Activated CD8-positive, alpha-beta memory T cell treated with anti-CD3 and anti-CD28 coated beads for 48 hours (primary cell): ENCODE data around the gene SHISA9.

Experiments
- DNase-seq, 3 experiments: peaks; one replicate each; pipeline ENCODE4 v3.0.0-alpha.2; 2020; ENCODE audit warnings: low read depth in 2 of 3, low spot score in 2 of 3

Gene SHISA9

DNA sequence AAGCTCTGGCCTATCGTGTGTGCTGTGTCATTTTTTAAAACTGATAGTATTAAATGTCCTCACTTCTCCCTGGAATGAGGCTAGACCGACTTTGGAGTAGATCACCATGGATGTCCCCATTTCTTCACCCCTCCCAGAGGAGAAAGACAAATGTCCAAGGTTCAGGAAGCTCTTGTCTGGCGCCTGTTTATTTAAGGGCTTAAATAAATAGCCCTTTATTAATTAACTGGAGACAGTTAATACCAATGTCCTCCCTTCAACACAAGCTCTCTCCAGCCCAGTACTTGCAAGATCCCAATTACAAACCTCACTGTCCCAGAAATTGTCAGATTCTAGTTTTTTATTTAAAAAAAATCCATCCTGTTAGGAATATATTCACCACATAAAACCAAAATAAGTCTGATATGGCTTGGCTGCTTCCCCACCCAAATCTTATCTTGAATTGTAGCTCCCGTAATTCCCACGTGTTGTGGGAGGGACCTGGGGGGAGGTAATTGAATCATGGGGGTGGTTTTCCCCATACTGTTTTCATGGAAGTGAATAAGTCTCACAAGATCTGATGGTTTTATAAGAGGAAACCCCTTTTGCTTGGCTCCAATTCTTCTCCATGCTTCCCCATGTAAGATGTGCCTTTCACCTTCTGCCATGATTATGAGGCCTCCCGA, 344.4 kb downstream of the SHISA9 start:
- DNase-seq, result no peak

DNA sequence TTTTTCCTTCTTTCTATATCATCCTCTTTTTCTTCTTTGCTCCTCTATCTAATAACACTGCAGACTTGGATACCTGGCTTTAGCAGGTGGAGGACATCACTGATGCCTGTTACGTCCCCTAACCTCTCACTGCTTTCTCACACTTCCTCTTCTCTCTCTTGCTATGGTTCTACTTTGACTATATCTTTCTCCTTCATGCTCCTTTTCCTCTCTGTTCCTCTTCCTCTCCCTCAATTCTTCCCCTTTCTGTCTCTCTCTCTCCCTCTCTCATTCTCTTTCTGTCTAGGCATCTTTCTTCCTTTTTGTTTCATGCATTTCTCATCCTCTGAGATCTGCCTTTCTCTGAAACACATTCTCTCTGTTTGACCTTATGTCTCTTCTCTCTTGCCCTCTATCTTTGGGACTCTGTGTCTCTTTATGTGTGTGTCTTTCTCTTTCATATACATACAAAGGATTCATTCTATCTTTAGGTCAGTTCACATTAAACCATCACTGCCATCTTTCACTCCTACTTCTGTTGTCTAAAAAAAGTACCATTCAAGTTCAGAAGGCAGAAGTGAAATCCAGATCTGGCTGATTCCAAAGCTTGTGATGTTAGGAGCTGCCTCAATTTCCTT, 353.7 kb downstream of the SHISA9 start:
- no peak for DNase-seq

DNA sequence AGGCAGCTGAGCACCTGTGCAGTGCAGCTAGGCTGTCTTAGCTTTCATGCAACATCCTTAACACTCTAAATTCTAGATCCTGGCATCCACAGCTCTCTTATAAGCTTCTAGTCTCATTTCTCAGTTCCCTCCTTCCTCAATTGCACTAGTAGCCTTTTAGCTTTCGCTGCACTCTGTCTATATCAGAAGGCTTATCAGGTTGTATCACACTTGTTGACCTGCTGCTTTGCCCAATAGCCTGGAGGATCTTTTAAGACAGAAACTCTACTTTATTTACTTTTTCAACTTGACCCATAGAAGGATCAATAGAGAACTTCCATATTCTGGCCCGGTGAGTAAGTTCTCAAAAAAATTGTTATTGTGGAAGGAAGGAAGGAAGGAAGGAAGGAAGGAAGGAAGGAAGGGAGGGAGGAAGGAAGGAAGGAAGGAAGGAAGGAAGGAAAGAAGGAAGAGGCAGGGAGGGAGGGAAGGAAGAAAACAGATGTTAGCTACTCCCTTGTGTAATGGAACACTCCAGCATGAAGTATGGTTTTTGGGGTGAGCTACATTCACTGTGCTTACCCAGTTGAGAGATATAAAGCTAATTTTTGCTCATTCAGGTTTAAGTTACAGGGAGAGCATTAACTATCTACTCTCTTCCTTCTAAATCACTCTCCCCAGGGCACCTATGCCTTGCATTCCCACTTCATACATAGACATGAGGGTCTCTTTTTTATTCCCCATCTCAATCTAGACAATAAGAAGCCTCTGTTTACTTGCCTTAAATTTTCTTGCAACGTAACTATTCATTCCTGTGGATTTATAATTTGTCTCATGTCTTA, 361.1 kb downstream of the SHISA9 start:
- DNase-seq, result no peak

DNA sequence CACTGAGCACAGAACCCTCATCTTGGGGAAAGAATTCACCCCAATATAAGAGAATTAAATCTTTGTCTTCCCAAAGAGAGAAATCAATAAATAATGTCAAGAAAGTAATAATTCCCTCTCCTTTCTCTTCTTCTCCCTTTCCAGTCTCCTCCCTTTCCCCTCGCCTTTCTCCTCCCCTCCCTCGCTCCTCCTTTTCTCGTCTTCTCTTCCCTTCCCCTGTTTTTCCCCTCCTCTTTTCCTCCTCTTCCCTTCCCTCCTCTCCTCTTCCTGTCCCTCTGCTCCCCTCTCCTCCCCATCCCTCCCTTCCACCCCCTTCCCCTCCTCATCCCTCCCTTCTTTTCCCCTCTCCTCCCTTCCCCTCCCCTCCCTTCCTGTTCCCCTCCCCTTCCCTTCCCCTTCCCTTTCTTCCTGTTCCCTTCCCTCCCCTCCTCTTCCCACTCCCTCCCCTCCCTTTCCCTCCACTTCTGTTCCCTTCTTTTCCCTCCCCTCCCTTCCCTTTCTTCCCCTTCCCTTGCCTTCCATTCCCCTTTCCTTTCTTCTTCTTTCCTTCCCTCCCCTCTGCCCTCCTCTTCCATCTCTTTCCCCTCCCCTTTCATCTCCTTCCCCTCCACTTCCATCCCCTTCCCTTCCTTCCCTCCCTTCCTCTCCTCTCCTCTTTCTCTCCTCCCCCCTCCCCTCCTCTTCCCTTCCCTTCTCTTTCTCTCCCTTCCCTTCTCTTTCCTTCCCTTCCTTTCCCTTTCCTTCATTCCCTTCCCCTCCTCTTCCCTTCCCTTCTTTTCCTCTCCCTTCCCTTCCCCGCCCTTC, 363.6 kb downstream of the SHISA9 start:
- DNase-seq, result no peak

DNA sequence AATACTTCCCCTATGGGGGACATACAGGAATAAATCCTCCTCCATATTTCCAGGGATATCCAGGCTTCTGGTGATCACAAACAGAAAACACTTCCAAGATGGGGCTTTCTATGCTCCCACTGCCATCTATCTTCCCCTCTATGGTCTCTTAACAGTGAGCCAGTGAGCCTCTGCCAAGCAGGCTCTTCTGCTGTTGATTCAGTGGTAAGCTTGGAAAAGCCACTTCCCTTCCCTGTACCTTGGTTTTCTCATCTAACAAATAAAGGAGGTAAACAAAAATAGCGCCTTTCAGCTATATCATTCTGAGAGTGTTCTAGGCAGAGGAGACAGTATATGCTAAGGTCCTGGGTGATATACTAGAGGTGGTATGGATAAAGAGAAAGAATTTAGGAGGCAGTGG, 368.0 kb downstream of the SHISA9 start:
- DNase-seq, result no peak

DNA sequence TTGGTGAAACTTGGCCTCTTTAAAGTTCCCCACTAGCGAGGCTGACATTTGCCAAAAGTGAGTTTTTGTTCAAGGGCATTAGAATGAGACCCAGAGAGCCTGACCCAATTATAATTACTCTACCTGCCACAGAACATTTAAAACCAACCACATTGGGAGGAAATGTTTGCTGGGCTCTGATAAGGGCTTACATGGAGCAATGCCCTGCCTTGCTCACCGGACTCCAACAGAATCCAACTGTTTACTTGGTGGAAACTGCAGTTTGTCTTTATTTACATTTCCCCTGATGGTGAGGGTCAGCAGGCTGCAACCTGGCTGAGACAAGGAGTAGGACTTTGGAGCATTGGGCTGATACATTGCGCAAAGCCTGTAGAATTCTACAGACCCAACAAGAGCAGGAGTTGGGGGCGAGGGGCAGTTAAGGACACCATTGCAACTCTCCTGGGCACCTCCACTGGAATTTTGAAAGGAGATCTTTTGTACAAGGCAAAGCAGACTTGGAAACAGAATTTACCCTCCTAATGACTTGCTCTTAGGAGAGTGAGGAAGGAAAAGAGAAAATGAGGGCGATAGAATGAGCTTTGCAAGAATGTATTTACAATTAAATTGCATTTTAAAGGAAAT, 368.6 kb downstream of the SHISA9 start:
- no peak for DNase-seq

DNA sequence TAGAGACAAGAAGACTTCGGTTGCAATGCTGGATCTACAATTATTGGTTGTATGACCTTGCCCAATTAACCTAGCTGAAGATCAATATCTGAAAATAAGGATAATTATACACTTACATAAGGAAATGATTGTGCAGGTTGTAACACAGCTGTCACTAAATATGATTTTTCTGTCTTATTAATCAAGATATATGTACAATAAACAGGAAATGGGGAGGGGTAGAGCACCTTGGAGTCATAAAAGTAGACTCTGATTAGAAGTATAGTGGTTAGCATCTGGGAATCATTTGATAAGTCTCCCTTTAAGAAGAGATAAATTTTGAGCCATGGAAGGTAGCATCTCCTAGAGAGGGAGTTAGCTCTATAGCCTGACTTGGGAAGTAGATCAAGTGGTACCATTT, 369.2 kb downstream of the SHISA9 start:
- no peak for DNase-seq

DNA sequence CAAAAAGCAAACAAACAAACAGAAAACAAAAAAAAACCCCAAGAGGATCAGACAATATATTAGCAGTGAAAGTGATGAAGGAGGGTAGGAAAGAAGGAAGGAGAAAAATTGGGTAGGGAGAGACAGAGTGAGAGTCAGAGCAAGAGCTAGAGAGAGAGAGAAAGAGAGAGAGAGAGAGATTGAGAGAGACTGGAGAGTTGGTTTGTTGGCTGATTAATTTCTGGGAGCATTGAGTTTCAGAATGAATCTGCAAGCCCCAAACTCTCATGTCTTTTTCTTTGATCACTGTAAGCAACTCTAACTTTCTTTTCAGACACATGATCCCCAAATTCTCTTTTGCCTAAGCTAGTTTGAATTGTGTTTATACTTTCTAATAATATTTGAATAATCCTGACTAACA, 388.1 kb downstream of the SHISA9 start:
- DNase-seq, result no peak
